GM12873 (cell line): ENCODE results near the gene KXD1.

ENCODE experiments used
- CTCF ChIP-seq: IDR thresholded peaks from 2 replicates; pipeline ENCODE4 v1.5.1; 2012; ENCODE audit warnings: low read depth, mild to moderate bottlenecking, moderate library complexity, low read length, control low read depth; ENCODE audit not compliant: insufficient read depth; ENCODE audit errors: missing control alignments

Gene KXD1

GRCh38 chr19:18603255-18603957 lies 45.7 kb downstream of the KXD1 start:
- peak; percentile 44 for TF ChIP-seq CTCF

GRCh38 chr19:18603958-18604819 lies 46.5 kb downstream of the KXD1 start:
- TF ChIP-seq CTCF: no peak

DNA sequence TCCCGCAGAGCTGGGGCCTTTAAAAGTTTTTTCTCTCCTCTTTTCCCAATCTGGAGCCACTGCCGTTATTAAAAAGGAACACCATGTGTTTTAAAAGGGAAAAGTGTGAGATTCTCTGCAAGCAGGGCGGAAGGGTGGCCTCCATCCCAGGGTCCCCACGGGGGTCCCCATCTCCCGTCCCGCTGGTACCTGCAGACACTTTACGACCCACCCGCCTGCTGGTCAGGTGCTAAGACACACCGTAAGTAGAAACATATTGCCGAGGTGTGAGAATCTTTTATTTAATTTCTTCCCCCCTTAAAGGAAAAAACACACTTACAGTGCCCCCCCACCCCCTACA lies 47.1 kb downstream of the KXD1 start:
- TF ChIP-seq CTCF: no peak

GRCh38 chr19:18605196-18605545 lies 47.5 kb downstream of the KXD1 start:
- no peak for TF ChIP-seq CTCF

GRCh38 chr19:18605546-18606280 lies 48.0 kb downstream of the KXD1 start:
- no peak for TF ChIP-seq CTCF

DNA sequence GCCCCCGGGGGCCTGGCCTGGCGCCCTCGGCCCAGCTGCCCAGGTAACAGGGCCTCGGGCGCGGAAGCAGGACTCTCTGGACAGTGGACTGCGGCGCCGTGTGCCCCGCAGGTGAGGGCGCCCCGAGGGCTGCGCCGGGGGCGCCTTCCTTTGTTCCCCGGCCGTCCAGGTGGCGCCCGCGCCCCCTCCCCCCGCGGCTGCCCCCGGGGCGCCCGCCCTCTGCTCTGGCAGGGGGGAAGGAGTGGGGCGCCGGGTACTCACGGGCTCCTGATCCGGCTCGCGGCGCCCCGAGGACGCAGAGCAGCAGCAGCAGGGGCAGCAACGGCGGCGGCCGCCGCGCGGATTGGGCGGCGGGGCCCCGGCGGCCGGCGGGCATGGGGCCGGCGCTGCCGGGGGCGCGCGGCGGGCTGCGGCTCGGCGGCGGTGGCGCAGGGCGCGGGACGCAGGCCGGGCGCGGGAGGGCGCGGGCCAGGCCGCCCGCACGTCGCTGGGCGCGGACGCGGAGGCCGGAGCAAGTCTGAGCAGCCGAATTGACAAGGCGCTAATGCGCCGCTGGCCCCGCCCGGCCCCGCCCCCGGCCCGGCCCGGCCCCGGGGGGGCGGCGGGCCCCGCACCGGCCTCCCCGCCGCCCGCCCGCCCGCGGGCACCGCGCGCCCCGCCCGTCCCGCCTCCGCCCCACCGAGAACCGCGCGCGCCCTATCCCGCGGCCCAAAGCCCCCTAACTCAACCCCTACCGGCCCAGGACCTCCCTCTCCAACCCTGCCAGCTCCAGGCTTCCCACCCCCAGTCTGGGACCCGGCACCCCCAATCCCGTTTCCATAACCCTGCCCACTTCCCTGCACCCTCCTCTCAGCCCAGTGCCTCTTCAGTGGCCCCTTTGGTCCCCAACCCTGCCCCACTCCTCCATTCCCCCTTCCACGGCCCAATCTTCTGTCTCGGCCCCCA lies 48.9 kb downstream of the KXD1 start, which contains the start of gene CRLF1:
Gene CRLF1, minus strand, starts transcription at position 519 of the 945 bp plus-strand sequence. Its CDS starts 143 bp downstream, at position 376.
- TF ChIP-seq CTCF: no peak
